Ovary (tissue), 3 donors: Measurements from ENCODE around the gene TAP1.

Experiments
- CTCF ChIP-seq, 3 donors: fragments of 450-650 bp in 2 of 3; fragments of 200-600 bp in 1 of 3; IDR thresholded peaks; one replicate each; pipeline versions ENCODE4 v1.5.1 to v1.8.0; 2016 to 2022; ENCODE audit warnings: antibody characterized with exemption in 3 of 3, mild to moderate bottlenecking in 1 of 3
- EP300 ChIP-seq: sonication (generic); formaldehyde crosslinking; IDR thresholded peaks from one replicate; pipeline ENCODE4 v1.6.1; 2017; ENCODE audit warnings: antibody characterized with exemption
- donor health status: DM: no; HTN: no; CAD: no.

- TF ChIP-seq CTCF (IDR thresholded peaks at IDR 0.05) (peak; percentile 83 to 94 (median 91)), EP300 (no peak)
Measured at GRCh38 chr6:32868257-32868788, 14.8 kb upstream of the TAP1 start.
